Progenitor cell of endocrine pancreas (in vitro differentiated cells): ENCODE measurements around the gene RHEX. TPM values are rescaled to one million over a fixed set of nuclear protein-coding genes. Genes with fewer than 3 reads are reported as not detected.

ENCODE experiments used
- DNase-seq: peaks from one replicate; pipeline ENCODE4 v3.0.0; 2021; ENCODE audit warnings: low spot score; ENCODE audit not compliant: unreplicated experiment
- H3K27ac Mint-ChIP-seq: 2 replicates; pipeline ENCODE4 v1.8.0; 2021; ENCODE audit warnings: mild to moderate bottlenecking, moderate library complexity, mixed read lengths
- H3K27me3 Mint-ChIP-seq: 2 replicates; pipeline ENCODE4 v1.8.0; 2021; ENCODE audit warnings: mixed read lengths
- H3K36me3 Mint-ChIP-seq: 2 replicates; pipeline ENCODE4 v1.8.0; 2022; ENCODE audit warnings: mixed read lengths; ENCODE audit not compliant: insufficient read depth
- H3K4me1 Mint-ChIP-seq: 2 replicates; pipeline ENCODE4 v1.8.0; 2021; ENCODE audit warnings: low read depth, mixed read lengths
- H3K4me3 Mint-ChIP-seq: 2 replicates; pipeline ENCODE4 v1.8.0; 2021; ENCODE audit warnings: low read depth, mild to moderate bottlenecking, moderate library complexity, mixed read lengths
- H3K9me3 Mint-ChIP-seq: 2 replicates; pipeline ENCODE4 v1.8.0; 2021; ENCODE audit warnings: low read depth, mixed read lengths
- CTCF ChIP-seq: fragments of 200-600 bp; sonication (generic); IDR thresholded peaks from one replicate; pipeline ENCODE4 v1.5.0; 2021; ENCODE audit warnings: antibody characterized with exemption, mild to moderate bottlenecking; ENCODE audit not compliant: unreplicated experiment
- total RNA-seq: library from RNA; stranded (reverse); gene quantifications from 2 replicates; pipeline ENCODE4 v1.2.1, GENCODE V29; 2021

Gene RHEX
- total RNA-seq, 1 donor from 2014 or later, result not detected

GRCh38 chr1:206109718-206110117 lies 56.7 kb downstream of the RHEX start:
- no peak overlapping the region for H3K4me3 Mint-ChIP-seq
- H3K27ac Mint-ChIP-seq, result peak overlapping the region; percentile 74
- no peaks in the 10 kb centered on the region for H3K9me3 Mint-ChIP-seq
- H3K36me3 Mint-ChIP-seq, result no peaks in the 10 kb centered on the region
- no peak for DNase-seq
- no peak for TF ChIP-seq CTCF
- peaks cover 22% of the 10 kb centered on the region for H3K27me3 Mint-ChIP-seq
- H3K4me1 Mint-ChIP-seq, result peaks cover 13% of the 10 kb centered on the region

DNA sequence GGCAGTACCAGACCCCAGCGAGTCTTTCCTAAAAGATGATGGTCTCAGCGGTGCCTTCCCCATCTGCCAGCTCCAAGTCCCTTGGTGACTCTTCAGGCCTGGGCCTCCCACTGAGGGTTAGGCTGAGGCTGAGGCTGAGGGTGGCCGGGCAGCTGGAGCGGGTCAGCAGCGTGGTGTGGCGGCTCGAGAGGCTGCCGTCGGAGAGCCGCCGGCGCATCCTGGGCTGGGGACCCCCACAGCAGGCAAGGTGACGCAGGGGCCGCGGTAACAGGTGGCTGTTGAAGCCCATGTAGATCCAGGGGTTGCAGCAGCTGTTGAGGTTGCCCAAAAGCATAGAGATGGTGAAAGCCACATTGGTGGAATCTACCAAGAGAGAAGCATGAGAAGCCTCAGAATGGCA lies 57.2 kb downstream of the RHEX start:
- Mint-ChIP-seq H3K36me3 (no peaks in the 10 kb centered on the region), H3K9me3 (no peaks in the 10 kb centered on the region), H3K27ac (no peak overlapping the region), H3K27me3 (peaks cover 26% of the 10 kb centered on the region), H3K4me3 (no peak overlapping the region), H3K4me1 (peaks cover 18% of the 10 kb centered on the region)
- DNase-seq, result no peak
- no peak for TF ChIP-seq CTCF

- Mint-ChIP-seq H3K36me3 (no peaks in the 10 kb centered on the region), H3K27ac (no peak overlapping the region), H3K27me3 (peaks cover 33% of the 10 kb centered on the region), H3K4me1 (peaks cover 20% of the 10 kb centered on the region), H3K4me3 (no peak overlapping the region), H3K9me3 (no peaks in the 10 kb centered on the region)
- no peak for TF ChIP-seq CTCF
- no peak for DNase-seq
Observed at GRCh38 chr1:206110820-206111219, 57.8 kb downstream of the RHEX start.

DNA sequence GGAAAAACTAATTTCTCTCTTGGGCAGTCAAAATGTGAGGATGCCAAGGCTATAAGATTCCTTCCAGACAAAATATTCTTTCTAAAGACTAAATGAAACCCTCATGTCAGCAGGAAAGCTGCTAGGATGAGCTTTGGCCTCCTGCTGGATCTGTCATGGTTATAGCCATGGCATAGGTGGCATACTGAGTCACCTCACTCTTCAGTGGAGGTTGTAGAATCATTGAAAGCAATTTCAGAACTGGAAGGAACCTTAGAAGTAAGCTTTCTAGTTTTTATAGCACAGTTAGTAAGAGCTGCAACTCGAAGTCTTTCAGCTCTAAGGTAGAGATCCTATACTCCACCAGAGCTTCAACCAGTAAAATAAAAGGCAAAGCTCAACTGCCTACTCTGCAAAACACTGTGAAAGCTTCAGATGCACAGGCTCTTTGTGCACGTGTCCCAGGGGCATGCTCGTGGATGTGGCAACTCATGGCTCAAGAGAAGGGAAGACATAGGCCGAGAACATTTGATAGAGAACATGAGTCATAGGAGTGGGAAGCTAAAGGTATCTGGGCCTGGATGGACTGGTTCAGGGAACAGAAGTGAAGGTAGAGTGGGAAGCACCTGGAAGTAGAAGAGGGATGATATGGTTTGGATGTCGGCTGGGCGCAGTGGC lies 58.4 kb downstream of the RHEX start:
- H3K4me1 Mint-ChIP-seq, result peaks cover 20% of the 10 kb centered on the region
- no peak for DNase-seq
- no peak for TF ChIP-seq CTCF
- no peak overlapping the region for H3K27ac Mint-ChIP-seq
- no peak overlapping the region for H3K4me3 Mint-ChIP-seq
- no peaks in the 10 kb centered on the region for H3K36me3 Mint-ChIP-seq
- H3K27me3 Mint-ChIP-seq, result peaks cover 38% of the 10 kb centered on the region
- H3K9me3 Mint-ChIP-seq, result no peaks in the 10 kb centered on the region

DNA sequence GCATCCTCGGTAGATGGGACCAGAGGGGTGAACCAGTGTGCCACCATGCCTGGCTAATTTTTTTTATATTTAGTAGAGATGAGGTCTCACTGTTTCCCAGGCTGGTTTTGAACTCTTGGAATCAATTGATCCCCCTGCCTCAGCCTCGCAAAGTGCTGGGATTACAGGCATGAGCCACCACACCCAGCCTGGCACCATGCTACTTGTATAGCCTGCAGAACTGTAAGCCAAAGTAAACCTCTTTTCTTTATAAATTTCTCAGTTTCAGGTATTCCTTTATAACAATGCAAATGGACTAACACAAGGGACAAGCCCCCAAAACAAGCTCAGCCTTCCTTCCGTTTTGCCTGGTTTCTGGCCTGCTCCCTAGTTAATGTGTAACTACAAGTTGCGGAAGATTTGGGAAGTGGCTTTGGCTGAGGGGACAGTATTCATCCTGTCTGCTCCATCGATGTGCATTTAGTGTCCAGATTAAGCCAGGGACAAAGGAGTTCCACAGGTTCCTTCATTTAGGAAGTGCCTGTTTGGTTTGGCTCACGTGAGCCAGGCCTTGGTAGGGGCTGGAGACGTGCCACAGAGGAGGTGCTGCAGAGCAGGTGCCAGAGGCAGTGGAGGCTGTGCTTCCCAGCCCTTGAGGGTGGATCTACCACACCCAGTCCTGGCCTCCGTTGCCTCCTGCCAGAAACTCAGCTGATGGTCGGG lies 59.8 kb downstream of the RHEX start:
- Mint-ChIP-seq H3K27ac (no peak overlapping the region), H3K4me1 (peaks cover 19% of the 10 kb centered on the region), H3K36me3 (no peaks in the 10 kb centered on the region), H3K9me3 (no peaks in the 10 kb centered on the region), H3K27me3 (peaks cover 44% of the 10 kb centered on the region), H3K4me3 (no peak overlapping the region)
- no peak for DNase-seq
- TF ChIP-seq CTCF, result no peak
